Prostate gland (tissue), 2 donors: Measurements from ENCODE around the gene ATXN1. TPM values are rescaled to one million over a fixed set of nuclear protein-coding genes. Genes with fewer than 3 reads are reported as not detected.

ENCODE experiments used
- DNase-seq: peaks from one replicate; pipeline ENCODE4 v3.0.0-alpha.2; 2019; ENCODE audit warnings: low spot score
- H3K27ac ChIP-seq, 2 donors: fragments of 200-600 bp; sonication (generic); 2 replicates each; pipeline ENCODE4 v1.5.1; 2017 to 2019
- H3K27me3 ChIP-seq: fragments of 200-600 bp; sonication (generic); replicated peaks from 2 replicates; pipeline ENCODE4 v1.5.1; 2019; ENCODE audit not compliant: insufficient read depth
- H3K36me3 ChIP-seq, 2 donors: fragments of 200-600 bp; sonication (generic); 1 replicate in 1 of 2; 2 replicates in 1 of 2; pipeline versions ENCODE4 v1.5.1 to v1.8.1; 2017 to 2019
- H3K4me1 ChIP-seq: fragments of 200-600 bp; sonication (generic); replicated peaks from 2 replicates; pipeline ENCODE4 v1.5.1; 2019
- H3K4me3 ChIP-seq, 2 donors: fragments of 200-600 bp; sonication (generic); 2 replicates each; pipeline ENCODE4 v1.5.1; 2017 to 2019
- H3K9me3 ChIP-seq: fragments of 200-600 bp; sonication (generic); 2 replicates; pipeline ENCODE4 v1.5.1; 2017
- POLR2A ChIP-seq: fragments of 450-650 bp; IDR thresholded peaks from one replicate; pipeline ENCODE4 v1.6.1; 2016; ENCODE audit warnings: antibody characterized with exemption, mild to moderate bottlenecking
- POLR2AphosphoS5 ChIP-seq: sonication (generic); formaldehyde crosslinking; IDR thresholded peaks from one replicate; pipeline ENCODE4 v1.6.1; 2017; ENCODE audit warnings: antibody characterized with exemption
- WGBS: methylation state at CpG from one replicate; pipeline ENCODE4 v1.1.5; 2018; 5-methylcytosine and 5-hydroxymethylcytosine counted together
- intact Hi-C: fragments of 100-400 bp; cut with DNase I; formaldehyde crosslinking; loops from one replicate; pipeline ENCODE4 v1.14.2; 2022
- total RNA-seq, 2 donors: library from RNA; depleted of rRNA; stranded (reverse); fragments of >200 nt; gene quantifications; one replicate each; pipeline ENCODE4 v1.1.0, GENCODE V29; 2016
- TF ChIP-seq, protein P1 (sequence below), 4 experiments: fragments of 200-600 bp in 2 of 4; fragments of 450-650 bp in 2 of 4; sonication (generic) in 2 of 4; IDR thresholded peaks; 1 replicate in 3 of 4; 2 replicates in 1 of 4; pipeline ENCODE4 v1.5.1; 2016 to 2019; ENCODE audit warnings: antibody characterized with exemption in 4 of 4, mild to moderate bottlenecking in 2 of 4, moderate library complexity in 2 of 4

ATXN1 gene
- total RNA-seq, 2 donors from 2014 or later = 28.5 to 89.0 TPM

DNA sequence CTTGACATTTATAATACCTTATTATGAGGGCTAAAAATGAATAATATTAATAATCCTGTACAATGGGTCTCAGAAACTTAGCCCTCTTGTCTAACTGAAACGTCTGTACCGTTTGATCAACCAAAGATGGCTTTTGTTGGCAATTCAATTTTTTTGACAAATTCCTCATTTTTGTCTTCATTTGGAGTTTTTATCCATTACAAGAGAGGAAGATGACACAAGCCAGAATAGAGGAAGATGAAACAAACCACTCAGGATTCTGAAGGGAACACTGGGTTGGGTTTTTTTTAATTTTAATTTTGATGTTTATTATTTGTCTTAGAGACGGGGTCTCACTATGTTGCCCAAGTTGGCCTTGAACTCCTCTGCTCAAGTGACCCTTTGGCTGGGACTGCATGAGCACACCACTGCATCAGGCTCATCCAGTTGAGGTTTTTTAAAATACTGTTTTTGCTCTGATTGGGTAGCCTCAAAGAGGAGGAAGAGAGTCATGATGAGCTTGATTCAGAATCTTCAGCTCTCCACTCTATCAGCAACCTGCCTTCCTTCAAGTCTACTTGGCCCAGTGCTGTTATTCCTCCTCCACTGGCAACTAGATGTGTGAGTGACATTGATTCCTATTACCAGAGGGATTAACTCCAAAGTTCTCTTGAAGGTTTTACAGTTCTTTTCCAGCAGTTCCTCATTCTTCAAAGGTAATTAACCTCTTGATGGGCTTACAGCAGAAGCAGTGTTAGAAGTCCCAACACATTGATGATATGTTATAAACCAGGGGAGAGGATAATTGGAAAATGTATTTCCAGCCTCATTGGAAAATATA, 71.3 kb downstream of the ATXN1 start:
- Histone ChIP-seq H3K4me1 (no peaks in the 10 kb centered on the region), H3K9me3 (no peaks in the 10 kb centered on the region), H3K36me3 (no peaks in the 10 kb centered on the region), H3K27ac (no peak overlapping the region), H3K27me3 (no peaks in the 10 kb centered on the region), H3K4me3 (no peak overlapping the region)
- intact Hi-C loops = no loop called here
- TF ChIP-seq POLR2AphosphoS5 = no peak
- no peak for DNase-seq
- WGBS = 87% methylated on average over 3 of the region's 3 CpGs

DNA sequence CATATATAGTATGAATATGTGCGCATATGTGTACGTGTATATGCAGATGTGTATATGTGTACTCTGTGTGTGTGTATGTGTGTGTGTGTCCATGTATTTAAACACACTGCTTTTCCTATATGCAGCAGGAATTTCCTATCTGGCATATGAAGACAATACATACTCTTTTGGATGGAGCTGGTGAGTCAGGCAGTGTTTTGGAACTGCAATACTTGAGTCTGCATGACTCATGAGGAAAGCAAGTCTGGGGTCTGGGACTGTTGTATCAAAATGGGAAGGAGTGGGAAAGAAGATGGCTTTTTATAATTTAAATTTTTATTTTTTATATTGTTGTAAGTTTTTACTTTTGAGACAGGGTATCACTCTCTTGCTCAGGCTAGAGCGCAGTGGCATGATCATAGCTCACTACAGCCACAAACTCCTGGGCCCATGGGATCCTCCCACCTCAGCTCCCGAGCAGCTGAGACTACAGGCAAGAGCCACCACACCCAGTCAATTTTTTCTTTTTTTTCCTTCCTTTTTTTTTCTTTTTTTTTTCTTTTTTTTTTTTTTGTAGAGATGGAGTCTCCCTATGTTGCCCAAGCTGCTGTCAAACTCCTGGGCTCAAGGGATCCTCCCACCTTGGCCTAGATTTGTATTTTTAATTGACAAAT, 72.2 kb downstream of the ATXN1 start:
- 96% methylated on average over 4 of the region's 4 CpGs for whole genome bisulfite sequencing
- no peak overlapping the region for H3K27ac ChIP-seq
- H3K9me3 ChIP-seq = no peaks in the 10 kb centered on the region
- DNase-seq = no peak
- TF ChIP-seq POLR2A (no peak), POLR2AphosphoS5 (no peak)
- TF ChIP-seq, protein P1, sequence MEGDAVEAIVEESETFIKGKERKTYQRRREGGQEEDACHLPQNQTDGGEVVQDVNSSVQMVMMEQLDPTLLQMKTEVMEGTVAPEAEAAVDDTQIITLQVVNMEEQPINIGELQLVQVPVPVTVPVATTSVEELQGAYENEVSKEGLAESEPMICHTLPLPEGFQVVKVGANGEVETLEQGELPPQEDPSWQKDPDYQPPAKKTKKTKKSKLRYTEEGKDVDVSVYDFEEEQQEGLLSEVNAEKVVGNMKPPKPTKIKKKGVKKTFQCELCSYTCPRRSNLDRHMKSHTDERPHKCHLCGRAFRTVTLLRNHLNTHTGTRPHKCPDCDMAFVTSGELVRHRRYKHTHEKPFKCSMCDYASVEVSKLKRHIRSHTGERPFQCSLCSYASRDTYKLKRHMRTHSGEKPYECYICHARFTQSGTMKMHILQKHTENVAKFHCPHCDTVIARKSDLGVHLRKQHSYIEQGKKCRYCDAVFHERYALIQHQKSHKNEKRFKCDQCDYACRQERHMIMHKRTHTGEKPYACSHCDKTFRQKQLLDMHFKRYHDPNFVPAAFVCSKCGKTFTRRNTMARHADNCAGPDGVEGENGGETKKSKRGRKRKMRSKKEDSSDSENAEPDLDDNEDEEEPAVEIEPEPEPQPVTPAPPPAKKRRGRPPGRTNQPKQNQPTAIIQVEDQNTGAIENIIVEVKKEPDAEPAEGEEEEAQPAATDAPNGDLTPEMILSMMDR (IDR thresholded peaks at IDR 0.05) = no peak
- H3K36me3 ChIP-seq = no peaks in the 10 kb centered on the region
- intact Hi-C loops = no loop called here
- no peaks in the 10 kb centered on the region for H3K4me1 ChIP-seq
- H3K4me3 ChIP-seq = no peak overlapping the region
- H3K27me3 ChIP-seq = no peaks in the 10 kb centered on the region

DNA sequence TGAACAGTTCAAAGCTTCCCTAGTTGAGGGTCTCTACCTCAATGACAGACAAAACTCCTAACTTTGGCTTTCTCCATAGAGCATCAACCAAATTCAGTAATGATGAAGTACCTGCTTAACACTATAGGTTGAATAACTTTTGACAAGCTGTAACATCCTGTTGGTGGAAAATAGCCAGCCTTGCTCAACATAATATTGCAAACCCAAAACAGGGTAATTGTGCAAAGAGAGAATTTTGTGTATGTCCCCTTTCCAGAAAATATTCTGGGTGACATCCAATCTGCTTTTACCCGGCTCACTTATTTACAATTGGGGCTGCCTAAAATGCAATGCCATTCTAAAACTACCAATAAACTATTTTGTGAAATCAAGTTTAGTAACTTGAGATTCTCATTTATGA, 72.8 kb downstream of the ATXN1 start:
- intact Hi-C loops = no loop called here
- H3K27me3 ChIP-seq = no peaks in the 10 kb centered on the region
- no peak for TF ChIP-seq POLR2A
- TF ChIP-seq, protein P1 (IDR thresholded peaks at IDR 0.05) = no peak
- no peak for TF ChIP-seq POLR2AphosphoS5
- no peak overlapping the region for H3K4me3 ChIP-seq
- no peak overlapping the region for H3K27ac ChIP-seq
- H3K4me1 ChIP-seq = no peaks in the 10 kb centered on the region
- no peaks in the 10 kb centered on the region for H3K36me3 ChIP-seq
- no peaks in the 10 kb centered on the region for H3K9me3 ChIP-seq
- WGBS = 48% methylated on average over 1 of the region's 1 CpG
- no peak for DNase-seq

DNA sequence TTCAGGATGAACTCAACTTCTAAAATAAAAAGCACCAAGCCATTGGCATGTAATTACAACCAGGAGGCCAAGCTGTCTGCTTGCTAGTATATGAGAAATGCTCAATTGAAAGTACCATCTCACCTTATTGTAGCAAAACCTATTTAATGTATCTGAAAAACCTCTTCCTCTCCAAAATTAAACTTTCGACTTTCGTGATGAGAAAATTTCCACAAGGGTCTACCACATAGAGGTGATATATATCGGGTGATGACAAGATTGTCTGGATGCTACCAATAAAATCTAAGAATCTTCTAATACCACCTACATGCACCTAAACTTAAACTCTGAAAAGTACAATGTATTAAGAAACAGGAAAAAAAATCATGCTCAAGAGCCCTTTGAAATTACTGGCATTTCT, 74.2 kb downstream of the ATXN1 start:
- Histone ChIP-seq H3K4me1 (no peaks in the 10 kb centered on the region), H3K27me3 (no peaks in the 10 kb centered on the region), H3K9me3 (no peaks in the 10 kb centered on the region), H3K27ac (no peak overlapping the region), H3K36me3 (no peaks in the 10 kb centered on the region), H3K4me3 (no peak overlapping the region)
- intact Hi-C loops = no loop called here
- DNase-seq = no peak
- TF ChIP-seq POLR2AphosphoS5 = no peak
- TF ChIP-seq POLR2A = no peak
- TF ChIP-seq, protein P1 (IDR thresholded peaks at IDR 0.05) = no peak
- WGBS = 91% methylated on average over 3 of the region's 3 CpGs

DNA sequence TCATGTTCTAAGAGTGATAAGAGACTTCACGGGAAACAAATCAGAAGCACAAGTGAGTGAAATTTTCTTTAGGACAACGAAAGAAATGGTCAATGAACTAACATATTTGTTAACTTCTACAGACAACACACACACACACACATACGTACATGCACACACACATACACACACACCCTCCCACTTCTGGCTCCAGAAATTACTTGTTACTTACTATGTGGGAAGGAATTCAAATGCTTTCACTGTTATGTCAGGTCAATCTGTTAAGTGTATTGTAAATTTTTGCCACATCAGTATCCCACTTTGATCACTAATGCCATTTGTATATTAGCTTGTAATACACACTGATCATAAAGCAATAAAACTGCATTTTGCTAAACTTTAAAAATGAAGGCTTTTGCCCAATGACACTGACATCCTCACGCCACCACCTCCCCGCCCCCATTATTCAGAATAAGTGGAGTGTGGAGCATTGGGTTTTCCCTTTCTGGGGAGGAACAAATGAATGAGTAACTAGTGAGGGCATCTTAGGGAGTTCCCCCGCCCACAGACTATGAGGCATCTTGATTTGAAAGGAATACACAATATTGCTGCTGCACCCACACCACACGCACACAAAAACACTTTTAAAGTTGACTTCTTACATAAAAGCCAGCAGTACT, 76.2 kb downstream of the ATXN1 start:
- 89% methylated on average over 7 of the region's 7 CpGs for WGBS
- Histone ChIP-seq H3K36me3 (no peaks in the 10 kb centered on the region), H3K4me1 (no peaks in the 10 kb centered on the region), H3K27ac (no peak overlapping the region), H3K27me3 (no peaks in the 10 kb centered on the region), H3K9me3 (no peaks in the 10 kb centered on the region), H3K4me3 (no peak overlapping the region)
- intact Hi-C loops = no loop called here
- DNase-seq = no peak
- TF ChIP-seq, protein P1 (IDR thresholded peaks at IDR 0.05) = no peak
- TF ChIP-seq POLR2AphosphoS5 (no peak), POLR2A (no peak)
